Panc1 (cell line): ENCODE data around the gene CGN.

Experiments
- CTCF ChIP-seq: fragments of 450-650 bp; IDR thresholded peaks from 2 replicates; pipeline ENCODE4 v1.5.1; 2017; ENCODE audit warnings: mild to moderate bottlenecking
- SIN3A ChIP-seq: IDR thresholded peaks from 2 replicates; pipeline ENCODE4 v1.6.1; 2012; ENCODE audit warnings: low read depth, mild to moderate bottlenecking, low read length, moderate library complexity, borderline replicate concordance; ENCODE audit not compliant: insufficient read depth

GRCh38 chr1:151486557-151486956 is 24.6 kb upstream of the CGN start:
- TF ChIP-seq CTCF: no peak
- TF ChIP-seq SIN3A: no peak
